PFSK-1 (cell line): ENCODE data around the gene EXOC6.

ENCODE experiments used
- POLR2AphosphoS5 ChIP-seq: IDR thresholded peaks from 2 replicates; pipeline ENCODE4 v1.6.1; 2012; ENCODE audit warnings: low read depth, mild to moderate bottlenecking, control low read depth, low read length, moderate library complexity
- SIN3A ChIP-seq: IDR thresholded peaks from 2 replicates; pipeline ENCODE4 v1.6.1; 2012; ENCODE audit warnings: mild to moderate bottlenecking, low read length, moderate library complexity, borderline replicate concordance; ENCODE audit not compliant: insufficient read depth
- TAF1 ChIP-seq: IDR thresholded peaks from 2 replicates; pipeline ENCODE4 v1.6.1; 2012; ENCODE audit warnings: low read length, control low read depth, borderline replicate concordance; ENCODE audit not compliant: insufficient read depth
- TF ChIP-seq, protein P1 (sequence below), 2 experiments: IDR thresholded peaks; 2 replicates each; pipeline versions ENCODE4 v1.6.1 to v1.8.0; 2011 to 2012; ENCODE audit warnings: low read depth in 2 of 2, low read length in 2 of 2, control low read depth in 1 of 2, inconsistent platforms in 1 of 2, mild to moderate bottlenecking in 1 of 2, moderate library complexity in 1 of 2; ENCODE audit not compliant: insufficient read depth in 1 of 2

DNA sequence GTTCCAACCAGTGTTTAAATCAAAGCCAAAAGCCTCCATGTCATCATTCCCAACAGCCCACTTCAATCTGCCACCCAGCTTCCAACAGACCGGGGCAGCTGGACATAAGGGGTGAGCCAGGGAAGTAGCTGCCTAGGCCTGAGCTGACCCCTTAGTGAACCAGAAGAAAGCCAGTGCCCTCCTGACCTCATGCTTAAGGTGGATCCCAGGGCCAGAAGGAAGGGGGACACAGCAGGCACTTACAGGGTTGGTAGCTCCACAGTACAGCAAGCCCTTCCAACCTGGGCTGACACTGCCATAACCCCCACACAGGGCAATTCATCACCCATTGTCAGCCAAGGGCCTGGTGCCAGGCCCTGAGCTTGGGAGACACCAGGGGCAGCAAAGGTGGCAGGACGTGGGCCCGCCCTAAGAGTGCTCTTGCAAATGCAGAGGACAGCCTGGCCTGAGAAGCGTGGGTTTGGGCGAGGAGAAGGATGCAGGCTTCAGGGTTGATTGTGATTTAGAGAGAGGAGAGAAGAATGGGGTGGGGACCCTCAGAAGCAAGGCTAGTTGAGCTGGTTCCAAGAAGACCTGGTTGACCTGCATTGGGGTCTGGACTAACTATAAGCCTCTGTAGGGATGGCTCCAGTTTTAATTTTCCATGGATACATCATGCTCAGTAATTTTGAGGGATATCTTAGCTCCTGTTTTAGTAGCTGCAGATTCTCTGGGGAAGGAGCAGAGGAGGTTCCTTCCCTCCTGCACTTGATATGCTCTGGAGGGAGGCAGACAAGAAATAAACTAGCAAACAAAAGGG lies 222.3 kb downstream of the EXOC6 start:
- no peak for TF ChIP-seq POLR2AphosphoS5
- TF ChIP-seq, protein P1, sequence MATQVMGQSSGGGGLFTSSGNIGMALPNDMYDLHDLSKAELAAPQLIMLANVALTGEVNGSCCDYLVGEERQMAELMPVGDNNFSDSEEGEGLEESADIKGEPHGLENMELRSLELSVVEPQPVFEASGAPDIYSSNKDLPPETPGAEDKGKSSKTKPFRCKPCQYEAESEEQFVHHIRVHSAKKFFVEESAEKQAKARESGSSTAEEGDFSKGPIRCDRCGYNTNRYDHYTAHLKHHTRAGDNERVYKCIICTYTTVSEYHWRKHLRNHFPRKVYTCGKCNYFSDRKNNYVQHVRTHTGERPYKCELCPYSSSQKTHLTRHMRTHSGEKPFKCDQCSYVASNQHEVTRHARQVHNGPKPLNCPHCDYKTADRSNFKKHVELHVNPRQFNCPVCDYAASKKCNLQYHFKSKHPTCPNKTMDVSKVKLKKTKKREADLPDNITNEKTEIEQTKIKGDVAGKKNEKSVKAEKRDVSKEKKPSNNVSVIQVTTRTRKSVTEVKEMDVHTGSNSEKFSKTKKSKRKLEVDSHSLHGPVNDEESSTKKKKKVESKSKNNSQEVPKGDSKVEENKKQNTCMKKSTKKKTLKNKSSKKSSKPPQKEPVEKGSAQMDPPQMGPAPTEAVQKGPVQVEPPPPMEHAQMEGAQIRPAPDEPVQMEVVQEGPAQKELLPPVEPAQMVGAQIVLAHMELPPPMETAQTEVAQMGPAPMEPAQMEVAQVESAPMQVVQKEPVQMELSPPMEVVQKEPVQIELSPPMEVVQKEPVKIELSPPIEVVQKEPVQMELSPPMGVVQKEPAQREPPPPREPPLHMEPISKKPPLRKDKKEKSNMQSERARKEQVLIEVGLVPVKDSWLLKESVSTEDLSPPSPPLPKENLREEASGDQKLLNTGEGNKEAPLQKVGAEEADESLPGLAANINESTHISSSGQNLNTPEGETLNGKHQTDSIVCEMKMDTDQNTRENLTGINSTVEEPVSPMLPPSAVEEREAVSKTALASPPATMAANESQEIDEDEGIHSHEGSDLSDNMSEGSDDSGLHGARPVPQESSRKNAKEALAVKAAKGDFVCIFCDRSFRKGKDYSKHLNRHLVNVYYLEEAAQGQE (IDR thresholded peaks at IDR 0.05; ENCODE audit: insufficient read depth in 1 of 2, low read depth in 2 of 2, low read length in 2 of 2), result no peak
- no peak for TF ChIP-seq TAF1
- no peak for TF ChIP-seq SIN3A
